Sigmoid colon (tissue), 4 donors: Measurements from ENCODE around the gene DHX16.
"Not testable (repeated sequence)": the region's sequence is repeated elsewhere in the genome, so short reads cannot be mapped to it uniquely, and the experiment has no call there.

ENCODE experiments used
- EP300 ChIP-seq, 4 donors: sonication (generic); formaldehyde crosslinking; IDR thresholded peaks; one replicate each; pipeline ENCODE4 v1.6.1; 2017; ENCODE audit warnings: antibody characterized with exemption in 4 of 4
- POLR2AphosphoS5 ChIP-seq, 4 donors: sonication (generic); formaldehyde crosslinking; IDR thresholded peaks; one replicate each; pipeline ENCODE4 v1.6.1; 2017; ENCODE audit warnings: antibody characterized with exemption in 4 of 4
- TF ChIP-seq, protein P1 (sequence below), 4 experiments: fragments of 450-650 bp in 3 of 4; fragments of 200-600 bp in 1 of 4; IDR thresholded peaks; one replicate each; pipeline ENCODE4 v1.5.1; 2016 to 2019; ENCODE audit warnings: antibody characterized with exemption in 4 of 4, mild to moderate bottlenecking in 3 of 4, moderate library complexity in 2 of 4

DNA sequence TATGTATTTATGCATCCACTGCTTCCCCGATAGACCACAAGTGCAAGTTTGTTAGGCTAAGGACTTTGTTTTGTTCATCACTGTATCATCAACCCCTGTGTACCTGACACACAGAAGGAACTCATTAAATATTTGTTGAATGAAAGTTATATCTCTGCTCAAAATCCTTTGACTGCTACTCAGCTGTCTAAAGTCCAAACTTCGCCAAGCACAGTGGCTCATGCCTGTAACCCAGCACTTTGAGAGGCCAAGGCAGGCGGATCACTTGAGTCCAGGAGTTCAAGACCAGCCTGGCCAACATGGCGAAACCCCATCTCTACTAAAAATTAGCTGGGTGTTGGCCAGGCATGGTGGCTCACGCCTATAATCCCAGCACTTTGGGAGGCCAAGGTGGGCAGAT is 14.9 kb downstream of the DHX16 start:
- TF ChIP-seq, protein P1, sequence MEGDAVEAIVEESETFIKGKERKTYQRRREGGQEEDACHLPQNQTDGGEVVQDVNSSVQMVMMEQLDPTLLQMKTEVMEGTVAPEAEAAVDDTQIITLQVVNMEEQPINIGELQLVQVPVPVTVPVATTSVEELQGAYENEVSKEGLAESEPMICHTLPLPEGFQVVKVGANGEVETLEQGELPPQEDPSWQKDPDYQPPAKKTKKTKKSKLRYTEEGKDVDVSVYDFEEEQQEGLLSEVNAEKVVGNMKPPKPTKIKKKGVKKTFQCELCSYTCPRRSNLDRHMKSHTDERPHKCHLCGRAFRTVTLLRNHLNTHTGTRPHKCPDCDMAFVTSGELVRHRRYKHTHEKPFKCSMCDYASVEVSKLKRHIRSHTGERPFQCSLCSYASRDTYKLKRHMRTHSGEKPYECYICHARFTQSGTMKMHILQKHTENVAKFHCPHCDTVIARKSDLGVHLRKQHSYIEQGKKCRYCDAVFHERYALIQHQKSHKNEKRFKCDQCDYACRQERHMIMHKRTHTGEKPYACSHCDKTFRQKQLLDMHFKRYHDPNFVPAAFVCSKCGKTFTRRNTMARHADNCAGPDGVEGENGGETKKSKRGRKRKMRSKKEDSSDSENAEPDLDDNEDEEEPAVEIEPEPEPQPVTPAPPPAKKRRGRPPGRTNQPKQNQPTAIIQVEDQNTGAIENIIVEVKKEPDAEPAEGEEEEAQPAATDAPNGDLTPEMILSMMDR (IDR thresholded peaks at IDR 0.05), result not testable (repeated sequence)
- TF ChIP-seq POLR2AphosphoS5, EP300 (IDR thresholded peaks at IDR 0.05): not testable (repeated sequence)
